Measurements from ENCODE around the gene UNC5A.

UNC5A gene

DNA sequence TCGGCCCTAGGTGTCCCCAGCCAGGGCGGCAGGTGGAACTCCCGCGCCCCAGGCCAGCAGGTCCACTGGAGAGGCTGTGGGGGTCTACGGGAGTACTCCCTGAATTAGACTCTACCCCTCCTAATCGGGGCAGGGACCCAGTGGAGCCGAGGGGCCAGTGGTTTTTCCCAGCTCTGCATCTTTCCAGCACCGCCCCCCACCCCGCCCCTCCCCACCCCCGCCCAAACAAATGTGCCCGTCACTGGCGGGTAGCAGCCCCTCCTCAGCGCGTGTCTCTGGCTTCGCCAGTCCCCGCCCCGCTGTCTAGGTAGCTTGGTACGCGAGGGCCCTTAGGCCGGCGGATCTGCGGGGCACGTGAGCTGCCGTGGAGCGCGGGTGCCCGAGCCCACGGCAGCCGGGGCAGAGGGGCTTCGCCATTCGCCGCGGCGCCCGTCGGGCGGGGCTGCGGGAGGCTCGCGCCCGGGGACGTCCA lies 7.0 kb downstream of the UNC5A start:
- peak overlapping the region; percentile 38 to 70 for H3K4me3 ChIP-seq (ENCODE audit: low read length in 2 of 2)
- H3K4ac ChIP-seq (ENCODE audit: low read length): no peak overlapping the region
- H4K8ac ChIP-seq (ENCODE audit: low read depth, low read length): no peak overlapping the region
- no peaks in the 10 kb centered on the region for H3K79me1 ChIP-seq (ENCODE audit: low read depth, low read length)
- H2AK5ac ChIP-seq (ENCODE audit: low read depth, low read length): peak overlapping the region; percentile 81
- H3K4me2 ChIP-seq (ENCODE audit: insufficient read depth, low read length, poor library complexity, severe bottlenecking): peak overlapping the region; percentile 98
- no peak overlapping the region for H4K91ac ChIP-seq (ENCODE audit: low read depth, low read length, poor library complexity)
- H2AFZ ChIP-seq (ENCODE audit: low read length): peak overlapping the region; percentile 97
- no peak overlapping the region for H3K9ac ChIP-seq (ENCODE audit: low read depth, low read length, poor library complexity)
- H3K27me3 ChIP-seq (ENCODE audit: control insufficient read depth in 3 of 3, insufficient read depth in 3 of 3, low read depth in 1 of 3, low read length in 3 of 3): peaks cover 0 to 94% (median 11%) of the 10 kb centered on the region in 3 experiments
- H3K4me1 ChIP-seq (ENCODE audit: control insufficient read depth in 2 of 2, insufficient read depth in 1 of 2, low read depth in 1 of 2, low read length in 2 of 2): peaks cover 0 to 24% of the 10 kb centered on the region in 2 donors
- no peak overlapping the region for H3K14ac ChIP-seq (ENCODE audit: low read length)
- no peak overlapping the region for H3K23ac ChIP-seq (ENCODE audit: low read depth, low read length, poor library complexity)
- no peak overlapping the region for H2BK120ac ChIP-seq (ENCODE audit: low read depth, low read length)
- peak overlapping the region; percentile 59 for H3K27ac ChIP-seq (replicated peaks; ENCODE audit: low read length)
- H2BK5ac ChIP-seq (ENCODE audit: low read length): no peak overlapping the region
- peak overlapping the region; percentile 1 for H2BK15ac ChIP-seq (ENCODE audit: low read length)
- no peaks in the 10 kb centered on the region for H3K9me3 ChIP-seq (replicated peaks in 1 of 2; ENCODE audit: control insufficient read depth in 2 of 2, insufficient read depth in 1 of 2, low read depth in 1 of 2, low read length in 2 of 2)
- WGBS, 2 donors (ENCODE audit: extremely low coverage in 2 of 2, insufficient read length in 2 of 2, insufficient replicate concordance in 1 of 2): no CpG with 5 or more reads among the region's 42 CpGs
- DNase-seq (ENCODE audit: low spot score): peak; percentile 51
- no peak overlapping the region for H2BK12ac ChIP-seq (ENCODE audit: low read length)
- peak overlapping the region; percentile 94 for H3K18ac ChIP-seq (ENCODE audit: low read length)
- H3K36me3 ChIP-seq (replicated peaks in 1 of 2; ENCODE audit: control insufficient read depth in 2 of 2, insufficient read depth in 2 of 2, low read length in 2 of 2): no peaks in the 10 kb centered on the region

DNA sequence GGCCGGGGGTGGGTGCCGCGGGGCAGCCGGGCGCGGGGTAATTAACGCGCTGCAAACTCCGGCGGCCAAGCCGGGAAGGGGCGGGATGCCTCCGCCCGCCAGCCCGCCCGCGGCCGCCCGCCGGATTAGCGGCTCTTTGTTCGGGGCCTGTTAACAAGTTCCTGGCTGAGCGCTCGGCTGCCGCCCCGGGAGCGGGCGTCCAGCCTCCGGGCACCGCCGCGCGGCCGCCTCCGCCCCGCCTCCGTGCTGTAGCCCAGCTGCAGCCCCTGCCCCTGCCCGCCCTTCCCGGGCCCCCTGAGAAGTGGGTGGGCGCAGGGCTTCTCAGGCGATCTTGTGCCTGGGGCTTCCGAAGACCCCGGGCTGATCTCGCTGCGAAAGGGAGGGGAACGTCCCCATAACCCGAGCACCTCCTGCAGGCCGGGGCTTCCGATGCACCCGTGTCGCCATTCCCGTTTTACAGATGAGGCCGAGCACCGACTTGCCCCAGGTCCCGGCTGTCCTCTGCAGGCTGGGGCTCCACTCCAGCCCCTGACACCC lies 7.5 kb downstream of the UNC5A start:
- WGBS, 2 donors (ENCODE audit: extremely low coverage in 2 of 2, insufficient read length in 2 of 2, insufficient replicate concordance in 1 of 2): no CpG with 5 or more reads among the region's 55 CpGs
- Histone ChIP-seq H2AK5ac (ENCODE audit: low read depth, low read length) (peak overlapping the region; percentile 40), H3K4me1 (ENCODE audit: control insufficient read depth in 2 of 2, insufficient read depth in 1 of 2, low read depth in 1 of 2, low read length in 2 of 2) (peaks cover 0 to 27% of the 10 kb centered on the region in 2 donors), H2BK120ac (ENCODE audit: low read depth, low read length) (peak overlapping the region; percentile 12), H4K8ac (ENCODE audit: low read depth, low read length) (no peak overlapping the region), H3K14ac (ENCODE audit: low read length) (no peak overlapping the region), H3K4me2 (ENCODE audit: insufficient read depth, low read length, poor library complexity, severe bottlenecking) (peak overlapping the region; percentile 98), H3K27ac (replicated peaks; ENCODE audit: low read length) (peak overlapping the region; percentile 59), H2BK15ac (ENCODE audit: low read length) (no peak overlapping the region), H3K27me3 (ENCODE audit: control insufficient read depth in 3 of 3, insufficient read depth in 3 of 3, low read depth in 1 of 3, low read length in 3 of 3) (peaks cover 0 to 95% (median 8%) of the 10 kb centered on the region in 3 experiments), H3K9ac (ENCODE audit: low read depth, low read length, poor library complexity) (peak overlapping the region; percentile 68), H2BK12ac (ENCODE audit: low read length) (no peak overlapping the region), H3K4me3 (ENCODE audit: low read length in 2 of 2) (peak overlapping the region; percentile 38 to 70), H3K18ac (ENCODE audit: low read length) (peak overlapping the region; percentile 94), H3K79me1 (ENCODE audit: low read depth, low read length) (peaks cover under 1% of the 10 kb centered on the region), H4K91ac (ENCODE audit: low read depth, low read length, poor library complexity) (no peak overlapping the region), H2BK5ac (ENCODE audit: low read length) (peak overlapping the region; percentile 2), H3K23ac (ENCODE audit: low read depth, low read length, poor library complexity) (no peak overlapping the region), H2AFZ (ENCODE audit: low read length) (peak overlapping the region; percentile 97), H3K9me3 (replicated peaks in 1 of 2; ENCODE audit: control insufficient read depth in 2 of 2, insufficient read depth in 1 of 2, low read depth in 1 of 2, low read length in 2 of 2) (no peaks in the 10 kb centered on the region), H3K4ac (ENCODE audit: low read length) (no peak overlapping the region), H3K36me3 (replicated peaks in 1 of 2; ENCODE audit: control insufficient read depth in 2 of 2, insufficient read depth in 2 of 2, low read length in 2 of 2) (no peaks in the 10 kb centered on the region)
- peak; percentile 82 for DNase-seq (ENCODE audit: low spot score)

DNA sequence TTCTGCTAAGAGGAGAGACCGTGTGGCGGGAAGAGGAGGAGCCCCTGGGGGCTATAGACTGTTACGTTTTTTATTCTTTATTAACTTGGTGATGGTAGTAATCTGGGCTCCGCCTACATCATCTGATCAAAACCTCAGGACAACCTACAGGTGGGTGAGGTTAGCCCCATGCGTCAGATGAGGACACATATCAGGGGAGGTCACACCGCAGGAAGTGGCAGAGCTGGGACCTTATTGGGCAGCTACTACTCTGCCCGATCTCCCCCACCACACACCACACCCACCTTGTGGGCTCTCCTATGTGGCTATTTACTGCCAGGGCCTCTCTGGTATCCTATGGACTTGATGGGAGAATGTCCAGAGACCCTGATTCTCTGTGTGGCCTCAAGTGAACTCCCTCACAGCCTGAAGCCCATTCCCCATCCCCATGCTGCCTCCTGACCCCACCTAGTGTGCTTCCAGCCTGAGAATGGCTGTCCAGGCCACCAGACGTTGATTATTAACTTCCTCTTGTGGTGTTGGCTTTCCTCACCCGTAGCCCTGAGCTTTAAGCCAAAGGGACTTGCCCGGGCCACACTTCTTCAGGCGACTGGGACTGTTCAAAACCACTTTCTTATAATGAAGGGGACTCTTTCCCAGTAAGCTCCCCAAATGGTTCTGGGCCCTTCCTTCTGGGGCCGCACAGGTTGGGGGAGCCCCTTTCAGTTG lies 8.2 kb downstream of the UNC5A start:
- no peaks in the 10 kb centered on the region for H3K9me3 ChIP-seq (replicated peaks in 1 of 2; ENCODE audit: control insufficient read depth in 2 of 2, insufficient read depth in 1 of 2, low read depth in 1 of 2, low read length in 2 of 2)
- H2BK5ac ChIP-seq (ENCODE audit: low read length): peak overlapping the region; percentile 2
- H3K27ac ChIP-seq (replicated peaks; ENCODE audit: low read length): no peak overlapping the region
- H2BK120ac ChIP-seq (ENCODE audit: low read depth, low read length): peak overlapping the region; percentile 12
- peak overlapping the region; percentile 31 for H3K18ac ChIP-seq (ENCODE audit: low read length)
- H3K27me3 ChIP-seq (ENCODE audit: control insufficient read depth in 3 of 3, insufficient read depth in 3 of 3, low read depth in 1 of 3, low read length in 3 of 3): peaks cover 0 to 95% (median 8%) of the 10 kb centered on the region in 3 experiments
- no peak overlapping the region for H3K4ac ChIP-seq (ENCODE audit: low read length)
- H2AK5ac ChIP-seq (ENCODE audit: low read depth, low read length): peak overlapping the region; percentile 40
- no peak overlapping the region for H4K91ac ChIP-seq (ENCODE audit: low read depth, low read length, poor library complexity)
- peaks cover 3% of the 10 kb centered on the region for H3K79me1 ChIP-seq (ENCODE audit: low read depth, low read length)
- no CpG with 5 or more reads among the region's 12 CpGs for WGBS, 2 donors (ENCODE audit: extremely low coverage in 2 of 2, insufficient read length in 2 of 2, insufficient replicate concordance in 1 of 2)
- H2AFZ ChIP-seq (ENCODE audit: low read length): peak overlapping the region; percentile 97
- H2BK12ac ChIP-seq (ENCODE audit: low read length): peak overlapping the region; percentile 18
- peak overlapping the region; percentile 55 for H2BK15ac ChIP-seq (ENCODE audit: low read length)
- H3K4me3 ChIP-seq (ENCODE audit: low read length in 2 of 2): peak overlapping the region in 1 of 2 donors; percentile 38
- no peak overlapping the region for H3K9ac ChIP-seq (ENCODE audit: low read depth, low read length, poor library complexity)
- H3K23ac ChIP-seq (ENCODE audit: low read depth, low read length, poor library complexity): no peak overlapping the region
- H3K4me2 ChIP-seq (ENCODE audit: insufficient read depth, low read length, poor library complexity, severe bottlenecking): peak overlapping the region; percentile 98
- H3K36me3 ChIP-seq (replicated peaks in 1 of 2; ENCODE audit: control insufficient read depth in 2 of 2, insufficient read depth in 2 of 2, low read length in 2 of 2): no peaks in the 10 kb centered on the region
- no peak for DNase-seq (ENCODE audit: low spot score)
- H4K8ac ChIP-seq (ENCODE audit: low read depth, low read length): no peak overlapping the region
- H3K4me1 ChIP-seq (ENCODE audit: control insufficient read depth in 2 of 2, insufficient read depth in 1 of 2, low read depth in 1 of 2, low read length in 2 of 2): peaks cover 0 to 24% of the 10 kb centered on the region in 2 donors
- no peak overlapping the region for H3K14ac ChIP-seq (ENCODE audit: low read length)

DNA sequence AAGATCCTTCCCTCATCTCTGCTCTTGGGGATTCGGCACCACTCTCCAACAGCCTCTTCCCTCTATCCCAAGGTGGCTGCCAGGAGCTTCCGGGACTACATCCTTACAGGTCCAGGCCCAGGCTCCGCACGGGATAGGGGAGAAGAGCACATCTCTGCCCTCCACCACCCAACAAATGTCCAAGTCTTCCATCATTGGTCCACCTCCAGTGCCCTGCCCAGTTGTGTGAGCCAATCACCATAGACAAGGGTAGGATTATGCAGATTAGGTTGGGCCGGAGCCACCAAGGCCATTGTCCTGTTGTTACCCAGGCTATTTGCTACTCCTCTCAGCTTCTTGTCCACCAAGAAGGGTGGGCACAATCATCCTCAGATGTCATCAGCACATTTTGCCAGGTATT lies 9.1 kb downstream of the UNC5A start:
- Histone ChIP-seq H3K4me2 (ENCODE audit: insufficient read depth, low read length, poor library complexity, severe bottlenecking) (no peak overlapping the region), H3K23ac (ENCODE audit: low read depth, low read length, poor library complexity) (no peak overlapping the region), H2AFZ (ENCODE audit: low read length) (no peak overlapping the region), H3K4ac (ENCODE audit: low read length) (no peak overlapping the region), H2AK5ac (ENCODE audit: low read depth, low read length) (peak overlapping the region; percentile 4), H4K91ac (ENCODE audit: low read depth, low read length, poor library complexity) (no peak overlapping the region), H3K14ac (ENCODE audit: low read length) (no peak overlapping the region), H3K27ac (replicated peaks; ENCODE audit: low read length) (no peak overlapping the region), H2BK12ac (ENCODE audit: low read length) (no peak overlapping the region), H2BK15ac (ENCODE audit: low read length) (peak overlapping the region; percentile 55), H3K18ac (ENCODE audit: low read length) (no peak overlapping the region), H4K8ac (ENCODE audit: low read depth, low read length) (no peak overlapping the region), H3K79me1 (ENCODE audit: low read depth, low read length) (peaks cover 3% of the 10 kb centered on the region), H2BK120ac (ENCODE audit: low read depth, low read length) (no peak overlapping the region), H3K9me3 (replicated peaks in 1 of 2; ENCODE audit: control insufficient read depth in 2 of 2, insufficient read depth in 1 of 2, low read depth in 1 of 2, low read length in 2 of 2) (no peaks in the 10 kb centered on the region), H3K27me3 (ENCODE audit: control insufficient read depth in 3 of 3, insufficient read depth in 3 of 3, low read depth in 1 of 3, low read length in 3 of 3) (peaks cover 0 to 93% (median 8%) of the 10 kb centered on the region in 3 experiments), H3K4me3 (ENCODE audit: low read length in 2 of 2) (no peak overlapping the region), H3K36me3 (replicated peaks in 1 of 2; ENCODE audit: control insufficient read depth in 2 of 2, insufficient read depth in 2 of 2, low read length in 2 of 2) (no peaks in the 10 kb centered on the region), H2BK5ac (ENCODE audit: low read length) (no peak overlapping the region), H3K4me1 (ENCODE audit: control insufficient read depth in 2 of 2, insufficient read depth in 1 of 2, low read depth in 1 of 2, low read length in 2 of 2) (peaks cover 0 to 24% of the 10 kb centered on the region in 2 donors), H3K9ac (ENCODE audit: low read depth, low read length, poor library complexity) (no peak overlapping the region)
- whole genome bisulfite sequencing, 2 donors (ENCODE audit: extremely low coverage in 2 of 2, insufficient read length in 2 of 2, insufficient replicate concordance in 1 of 2): no CpG with 5 or more reads among the region's 5 CpGs
- DNase-seq (ENCODE audit: low spot score): no peak
